Esophagus muscularis mucosa (tissue), 3 donors: ENCODE data around the gene CHRDL1.

Experiments
- CTCF ChIP-seq, 3 experiments: fragments of 200-600 bp in 2 of 3; fragments of 450-650 bp in 1 of 3; sonication (generic) in 2 of 3; IDR thresholded peaks; one replicate each; pipeline ENCODE4 v1.5.1; 2017 to 2019; ENCODE audit warnings: antibody characterized with exemption in 3 of 3, mild to moderate bottlenecking in 2 of 3, moderate library complexity in 1 of 3
- POLR2A ChIP-seq: fragments of 450-650 bp; IDR thresholded peaks from one replicate; pipeline ENCODE4 v1.6.1; 2017; ENCODE audit warnings: antibody characterized with exemption, moderate library complexity, mild to moderate bottlenecking, low read depth

- no peak for TF ChIP-seq CTCF (IDR thresholded peaks at IDR 0.05)
- no peak for TF ChIP-seq POLR2A
Observed at GRCh38 chrX:110743679-110744340, 51.8 kb downstream of the CHRDL1 start.
